Stimulated activated naive CD8-positive, alpha-beta T cell treated with anti-CD3 and anti-CD28 coated beads, Interleukin-15, Interleukin-2, amounts not matched to agents 100 ng/mL and 50 ng/mL, for 24 hours (primary cell): ENCODE measurements around the gene TAL1.
"Not testable (repeated sequence)": the region's sequence is repeated elsewhere in the genome, so short reads cannot be mapped to it uniquely, and the experiment has no call there.

Experiments
- H3K27ac Mint-ChIP-seq: one replicate; pipeline ENCODE4 v1.8.0; 2021; ENCODE audit warnings: mild to moderate bottlenecking, mixed read lengths
- H3K27me3 Mint-ChIP-seq: one replicate; pipeline ENCODE4 v1.8.0; 2021; ENCODE audit warnings: mixed read lengths
- H3K36me3 Mint-ChIP-seq: one replicate; pipeline ENCODE4 v1.8.0; 2021; ENCODE audit warnings: low read depth, mixed read lengths
- H3K4me1 Mint-ChIP-seq: one replicate; pipeline ENCODE4 v1.8.0; 2021; ENCODE audit warnings: low read depth, mixed read lengths
- H3K4me3 Mint-ChIP-seq: one replicate; pipeline ENCODE4 v1.8.0; 2021; ENCODE audit warnings: mild to moderate bottlenecking, mixed read lengths
- H3K9me3 Mint-ChIP-seq: one replicate; pipeline ENCODE4 v1.8.0; 2021; ENCODE audit warnings: mixed read lengths

The TAL1 gene

DNA sequence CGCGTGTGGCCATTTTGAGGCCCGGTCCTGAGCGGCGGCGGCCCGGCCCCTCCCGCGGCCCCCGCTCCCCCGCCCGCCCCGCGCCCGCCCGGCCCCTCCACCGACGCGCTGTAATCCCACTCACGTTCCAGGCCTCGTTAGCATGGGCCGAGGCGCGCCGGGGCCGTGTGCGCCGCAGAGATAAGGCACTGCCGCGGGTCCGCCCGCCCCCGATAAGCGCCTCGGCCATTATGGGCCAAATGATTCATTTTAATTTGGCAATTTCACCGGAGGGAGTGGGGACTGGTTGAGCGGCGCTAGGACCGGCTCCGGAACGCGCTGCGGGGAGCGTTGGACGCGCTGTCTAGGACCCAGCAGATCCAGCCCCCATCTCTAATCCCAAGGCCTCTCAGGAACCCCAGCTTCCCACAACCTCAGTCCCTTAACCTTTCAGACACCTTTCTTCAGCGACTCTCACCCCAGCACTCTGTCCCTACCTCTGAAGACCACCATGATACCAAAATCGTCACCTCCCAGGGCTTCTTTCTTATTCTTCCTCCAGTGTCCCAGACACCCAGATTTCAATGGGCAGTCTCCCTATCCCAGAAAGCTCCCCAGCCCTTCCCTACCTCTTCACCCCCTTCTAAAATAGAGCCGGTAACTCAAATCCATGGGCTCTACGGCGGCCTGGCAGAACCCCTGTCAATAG lies at the start of gene TAL1:
Gene TAL1, minus strand, starts transcription at position 39 of the 688 bp plus-strand sequence. CDS start 6,337 bp downstream, outside the sequence.
- H3K9me3 Mint-ChIP-seq: no peaks in the 10 kb centered on the region
- H3K36me3 Mint-ChIP-seq: peaks cover 4% of the 10 kb centered on the region
- peaks cover 25% of the 10 kb centered on the region for H3K4me1 Mint-ChIP-seq
- peaks cover 81% of the 10 kb centered on the region for H3K27me3 Mint-ChIP-seq
- H3K27ac Mint-ChIP-seq: peak within 1 kb of the TSS; percentile 56
- H3K4me3 Mint-ChIP-seq: peak within 1 kb of the TSS; percentile 83

DNA sequence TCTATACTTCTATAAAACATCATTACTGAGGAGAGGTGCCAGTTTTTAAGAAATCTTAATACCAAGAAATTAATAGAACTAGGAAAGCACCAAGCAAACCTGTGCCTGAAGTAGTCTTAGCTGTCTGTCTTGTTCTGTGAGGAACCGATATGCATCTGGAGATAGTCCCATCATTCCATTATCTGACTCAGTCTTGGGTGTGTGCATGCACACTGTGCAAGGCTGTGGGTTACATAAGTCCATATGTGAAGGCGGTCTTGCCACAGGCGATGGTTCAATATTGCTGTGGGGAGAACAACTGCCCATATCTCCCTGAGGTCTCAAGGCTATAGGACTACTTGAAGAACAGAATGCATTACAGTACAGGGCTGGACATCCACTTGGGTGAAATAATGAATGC lies 48.1 kb upstream of the TAL1 start:
- Mint-ChIP-seq H3K36me3 (peaks cover 45% of the 10 kb centered on the region), H3K9me3 (no peaks in the 10 kb centered on the region), H3K27ac (no peak overlapping the region), H3K27me3 (no peaks in the 10 kb centered on the region), H3K4me3 (no peak overlapping the region), H3K4me1 (no peaks in the 10 kb centered on the region)

DNA sequence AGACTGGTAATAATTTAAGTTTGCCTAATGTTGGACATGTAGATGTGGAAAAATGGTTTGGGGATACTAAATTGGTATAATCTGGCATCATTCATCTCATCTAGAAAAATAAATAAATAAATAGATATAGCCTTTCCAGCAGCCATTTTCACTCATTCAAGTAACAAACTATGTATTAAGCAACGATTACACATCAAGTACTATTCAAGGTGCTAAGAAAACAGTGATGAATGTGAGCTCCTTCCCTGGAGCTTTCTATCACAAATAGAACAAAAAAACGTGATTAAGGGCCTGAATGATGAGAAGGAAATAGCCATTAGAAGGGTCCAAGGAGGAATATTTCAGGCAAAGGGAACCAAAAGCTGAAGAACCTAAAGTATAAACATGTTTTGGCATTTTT lies 44.8 kb upstream of the TAL1 start:
- no peaks in the 10 kb centered on the region for H3K27me3 Mint-ChIP-seq
- H3K27ac Mint-ChIP-seq: no peak overlapping the region

DNA sequence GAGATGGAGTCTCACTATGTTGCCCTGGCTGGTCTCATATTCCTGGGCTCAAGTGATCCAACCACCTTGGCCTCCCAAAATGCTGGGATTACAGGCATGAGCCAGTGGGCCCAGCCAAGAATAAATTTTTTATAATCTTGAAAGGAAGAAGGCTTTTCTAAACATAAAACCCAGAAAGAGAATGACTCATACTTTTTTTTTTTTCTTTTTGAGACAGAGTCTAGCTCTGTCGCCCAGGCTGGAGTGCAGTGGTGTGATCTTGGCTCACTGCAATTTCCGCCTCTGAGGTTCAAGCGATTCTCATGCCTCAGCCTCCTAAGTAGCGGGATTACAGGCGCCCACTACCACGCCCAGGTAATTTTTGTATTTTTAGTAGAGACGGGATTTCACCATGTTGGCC lies 43.8 kb upstream of the TAL1 start:
- H3K4me3 Mint-ChIP-seq, H3K9me3 Mint-ChIP-seq, H3K27me3 Mint-ChIP-seq, H3K27ac Mint-ChIP-seq, H3K4me1 Mint-ChIP-seq: not testable (repeated sequence)
- H3K36me3 Mint-ChIP-seq: peaks cover 41% of the 10 kb centered on the region

More for the DNA sequence above, 44.8 kb upstream of the TAL1 start:
- Mint-ChIP-seq H3K4me1 (no peaks in the 10 kb centered on the region), H3K36me3 (peaks cover 46% of the 10 kb centered on the region), H3K4me3 (no peak overlapping the region), H3K9me3 (no peaks in the 10 kb centered on the region)

DNA sequence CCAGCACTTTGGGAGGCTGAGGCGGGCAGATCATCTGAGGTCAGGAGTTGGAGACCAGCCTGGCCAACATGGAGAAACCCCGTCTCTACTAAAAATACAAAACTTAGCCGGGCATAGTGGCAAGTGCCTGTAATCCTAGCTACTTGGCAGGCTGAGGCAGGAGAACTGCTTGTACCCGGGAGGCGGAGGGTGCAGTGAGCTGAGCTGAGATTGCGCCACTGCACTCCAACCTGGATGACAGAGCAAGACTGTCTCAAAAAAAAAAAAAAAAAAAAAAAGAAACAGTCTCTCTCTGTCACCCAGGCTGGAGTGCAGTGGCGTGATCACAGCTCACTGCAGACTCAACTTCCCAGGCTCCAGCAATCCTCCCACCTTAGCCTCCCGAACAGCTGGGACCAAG lies 33.5 kb upstream of the TAL1 start:
- peaks cover 54% of the 10 kb centered on the region for H3K36me3 Mint-ChIP-seq

DNA sequence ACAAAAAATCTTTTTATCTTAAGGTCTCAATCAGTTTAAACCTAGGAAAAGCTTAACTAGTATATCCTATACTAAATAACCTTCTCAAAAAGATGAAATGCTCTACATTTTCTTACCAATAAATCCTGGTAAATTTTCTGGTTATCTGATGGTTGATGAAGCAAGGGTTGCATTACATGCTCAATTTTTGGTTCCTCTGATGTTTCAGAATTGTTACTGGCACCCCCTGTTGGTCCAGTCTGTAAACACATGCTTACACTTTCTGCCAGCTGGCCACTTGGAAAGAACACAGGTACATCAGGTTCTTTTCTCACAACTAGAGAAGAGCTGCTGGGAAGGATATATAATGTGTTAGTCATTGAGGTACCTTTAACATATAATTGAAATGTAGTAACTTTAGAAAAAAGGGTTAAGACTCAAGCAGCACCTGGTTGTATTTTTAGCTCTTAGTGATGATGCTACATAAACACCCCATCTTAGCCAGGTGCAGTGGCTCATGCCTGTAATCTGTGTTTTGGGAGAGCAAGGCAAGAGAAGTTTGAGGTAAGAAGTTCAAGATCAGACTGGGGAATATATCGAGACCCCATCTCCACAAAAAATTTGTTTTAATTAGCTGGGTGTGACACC lies 30.9 kb upstream of the TAL1 start:
- Mint-ChIP-seq H3K36me3 (peaks cover 51% of the 10 kb centered on the region), H3K4me1 (no peaks in the 10 kb centered on the region), H3K27me3 (no peaks in the 10 kb centered on the region), H3K4me3 (no peak overlapping the region), H3K9me3 (no peaks in the 10 kb centered on the region), H3K27ac (no peak overlapping the region)

More for the DNA sequence above, 33.5 kb upstream of the TAL1 start:
- H3K27ac Mint-ChIP-seq, H3K4me3 Mint-ChIP-seq, H3K4me1 Mint-ChIP-seq, H3K27me3 Mint-ChIP-seq, H3K9me3 Mint-ChIP-seq: not testable (repeated sequence)

DNA sequence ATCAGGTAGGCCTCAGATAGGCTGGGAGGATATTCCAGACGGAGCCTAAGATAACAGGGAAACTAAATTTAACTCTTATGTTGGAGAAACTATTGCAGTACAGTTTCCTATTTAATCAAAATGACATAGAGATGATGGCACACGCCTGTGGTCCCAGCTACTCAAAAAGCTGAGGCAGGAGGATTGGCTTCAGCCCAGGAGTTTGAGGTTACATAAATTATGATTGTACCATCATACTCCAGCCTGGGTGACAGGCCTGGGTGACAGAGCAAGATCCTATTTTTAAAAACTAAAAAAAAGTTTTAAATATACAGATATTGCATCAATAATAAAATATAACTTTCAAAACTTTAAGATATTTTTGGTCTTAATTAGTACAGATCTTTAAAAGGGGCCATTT lies 25.2 kb upstream of the TAL1 start:
- Mint-ChIP-seq H3K4me1 (no peaks in the 10 kb centered on the region), H3K9me3 (no peaks in the 10 kb centered on the region), H3K4me3 (no peak overlapping the region), H3K36me3 (peaks cover 32% of the 10 kb centered on the region), H3K27me3 (no peaks in the 10 kb centered on the region), H3K27ac (no peak overlapping the region)

DNA sequence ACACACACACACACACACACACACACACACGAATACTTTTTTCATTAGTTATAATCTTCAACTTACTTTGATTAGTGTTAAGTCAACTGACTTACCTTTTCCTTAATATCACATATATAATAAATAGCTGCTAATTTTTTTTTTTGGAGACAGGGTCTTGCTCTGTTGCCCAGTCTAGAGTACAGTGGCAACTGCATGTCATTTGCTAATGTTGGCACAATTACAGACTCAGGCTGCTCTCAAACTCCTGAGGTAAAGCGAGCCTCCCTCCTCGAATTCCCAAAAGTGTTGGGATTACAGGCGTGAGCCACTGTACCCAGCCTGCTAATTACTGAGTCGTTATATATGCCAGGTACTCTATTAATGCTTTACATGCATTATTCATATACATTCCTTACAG lies 20.8 kb upstream of the TAL1 start:
- Mint-ChIP-seq H3K4me3 (no peak overlapping the region), H3K36me3 (peaks cover 21% of the 10 kb centered on the region), H3K27ac (no peak overlapping the region), H3K4me1 (no peaks in the 10 kb centered on the region), H3K27me3 (no peaks in the 10 kb centered on the region), H3K9me3 (no peaks in the 10 kb centered on the region)

DNA sequence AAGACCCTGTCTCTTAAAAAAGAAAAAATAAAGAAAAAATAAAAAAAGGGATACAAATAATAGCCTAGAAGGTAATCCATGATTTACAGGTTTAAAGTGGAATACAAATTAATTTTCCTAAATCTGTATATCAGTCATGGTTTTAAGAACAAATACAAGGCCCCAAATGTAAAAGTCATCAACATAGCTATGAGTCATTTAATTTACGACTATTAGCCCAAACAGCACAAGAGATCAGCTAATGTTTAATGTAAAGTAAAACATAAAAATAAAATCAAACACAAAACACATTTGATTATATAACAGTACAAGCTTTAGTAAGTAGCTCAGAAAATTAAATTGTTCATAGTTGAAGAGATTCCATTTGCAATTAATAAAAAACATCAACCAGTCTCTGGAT lies 20.3 kb upstream of the TAL1 start:
- H3K4me3 Mint-ChIP-seq: no peak overlapping the region
- no peaks in the 10 kb centered on the region for H3K4me1 Mint-ChIP-seq
- no peaks in the 10 kb centered on the region for H3K27me3 Mint-ChIP-seq
- no peaks in the 10 kb centered on the region for H3K9me3 Mint-ChIP-seq
- H3K36me3 Mint-ChIP-seq: peaks cover 17% of the 10 kb centered on the region
- no peak overlapping the region for H3K27ac Mint-ChIP-seq

DNA sequence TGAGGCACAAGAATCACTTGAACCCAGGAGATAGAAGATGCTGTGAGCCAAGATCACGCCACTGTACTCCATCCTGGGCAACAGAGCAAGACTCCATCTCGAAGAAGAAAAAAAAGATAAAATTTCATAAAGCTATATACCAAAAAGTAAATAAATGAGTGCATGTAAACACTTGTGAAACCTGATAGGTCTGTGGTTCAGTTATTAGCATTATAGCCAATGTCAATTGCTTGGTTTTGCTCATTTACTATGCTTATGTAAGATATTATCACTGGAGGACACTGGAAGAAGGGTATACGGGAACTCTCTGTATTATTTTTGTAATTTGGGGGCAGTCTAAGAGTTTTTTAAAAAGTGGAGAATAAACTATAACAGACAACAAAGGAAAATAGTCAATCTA lies 17.7 kb upstream of the TAL1 start:
- Mint-ChIP-seq H3K9me3 (no peaks in the 10 kb centered on the region), H3K4me1 (no peaks in the 10 kb centered on the region), H3K4me3 (no peak overlapping the region), H3K27ac (no peak overlapping the region), H3K27me3 (no peaks in the 10 kb centered on the region), H3K36me3 (peaks cover 12% of the 10 kb centered on the region)

DNA sequence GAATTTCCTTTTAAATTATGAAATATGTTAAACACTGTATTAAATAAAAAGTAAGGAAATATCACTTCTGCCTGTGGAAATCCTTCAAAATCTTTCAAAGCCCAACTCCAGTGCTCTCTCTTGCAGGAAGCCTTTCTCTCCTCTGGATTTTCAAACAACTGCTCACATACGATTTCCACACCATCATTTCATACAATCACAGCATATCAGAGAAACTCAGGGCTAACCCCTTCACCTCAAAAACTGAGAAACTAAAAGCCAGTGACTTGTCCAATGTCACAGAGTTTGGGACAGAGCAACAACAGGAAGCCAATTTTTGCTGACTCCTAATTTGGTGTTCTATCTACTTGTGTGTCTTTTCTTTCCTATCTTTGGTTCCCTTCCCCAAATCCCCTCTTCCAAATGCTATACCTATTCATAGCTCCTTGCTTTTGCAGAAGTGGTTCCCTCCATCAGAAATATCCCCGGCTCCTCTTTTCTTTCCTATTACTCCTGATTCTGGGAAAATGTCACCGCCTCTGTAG lies 12.4 kb upstream of the TAL1 start:
- Mint-ChIP-seq H3K27me3 (peaks cover 13% of the 10 kb centered on the region), H3K4me3 (no peak overlapping the region), H3K9me3 (no peaks in the 10 kb centered on the region), H3K36me3 (no peaks in the 10 kb centered on the region), H3K27ac (no peak overlapping the region), H3K4me1 (peaks cover 1% of the 10 kb centered on the region)

DNA sequence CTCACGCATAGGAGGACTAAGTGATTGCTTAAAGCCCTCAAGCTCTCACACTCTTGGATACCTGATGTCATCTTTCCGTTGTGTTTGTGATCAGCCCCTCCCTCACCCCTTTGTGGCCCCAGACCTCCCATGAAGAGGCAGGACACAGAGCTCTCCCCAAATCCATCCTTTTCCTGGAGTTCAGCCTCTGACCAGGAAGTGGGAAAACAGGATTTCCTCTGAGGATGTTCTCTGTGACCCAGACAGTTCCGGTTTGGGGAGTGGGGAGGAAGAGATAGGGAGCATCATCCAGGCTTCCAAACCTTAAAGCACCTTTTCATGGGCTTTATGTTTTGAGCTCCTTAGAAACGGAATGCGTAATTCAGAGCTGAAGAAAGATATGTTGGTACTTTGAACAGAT lies 11.9 kb upstream of the TAL1 start:
- Mint-ChIP-seq H3K27me3 (peaks cover 18% of the 10 kb centered on the region), H3K36me3 (no peaks in the 10 kb centered on the region), H3K9me3 (no peaks in the 10 kb centered on the region), H3K27ac (no peak overlapping the region), H3K4me1 (peaks cover 5% of the 10 kb centered on the region), H3K4me3 (no peak overlapping the region)

DNA sequence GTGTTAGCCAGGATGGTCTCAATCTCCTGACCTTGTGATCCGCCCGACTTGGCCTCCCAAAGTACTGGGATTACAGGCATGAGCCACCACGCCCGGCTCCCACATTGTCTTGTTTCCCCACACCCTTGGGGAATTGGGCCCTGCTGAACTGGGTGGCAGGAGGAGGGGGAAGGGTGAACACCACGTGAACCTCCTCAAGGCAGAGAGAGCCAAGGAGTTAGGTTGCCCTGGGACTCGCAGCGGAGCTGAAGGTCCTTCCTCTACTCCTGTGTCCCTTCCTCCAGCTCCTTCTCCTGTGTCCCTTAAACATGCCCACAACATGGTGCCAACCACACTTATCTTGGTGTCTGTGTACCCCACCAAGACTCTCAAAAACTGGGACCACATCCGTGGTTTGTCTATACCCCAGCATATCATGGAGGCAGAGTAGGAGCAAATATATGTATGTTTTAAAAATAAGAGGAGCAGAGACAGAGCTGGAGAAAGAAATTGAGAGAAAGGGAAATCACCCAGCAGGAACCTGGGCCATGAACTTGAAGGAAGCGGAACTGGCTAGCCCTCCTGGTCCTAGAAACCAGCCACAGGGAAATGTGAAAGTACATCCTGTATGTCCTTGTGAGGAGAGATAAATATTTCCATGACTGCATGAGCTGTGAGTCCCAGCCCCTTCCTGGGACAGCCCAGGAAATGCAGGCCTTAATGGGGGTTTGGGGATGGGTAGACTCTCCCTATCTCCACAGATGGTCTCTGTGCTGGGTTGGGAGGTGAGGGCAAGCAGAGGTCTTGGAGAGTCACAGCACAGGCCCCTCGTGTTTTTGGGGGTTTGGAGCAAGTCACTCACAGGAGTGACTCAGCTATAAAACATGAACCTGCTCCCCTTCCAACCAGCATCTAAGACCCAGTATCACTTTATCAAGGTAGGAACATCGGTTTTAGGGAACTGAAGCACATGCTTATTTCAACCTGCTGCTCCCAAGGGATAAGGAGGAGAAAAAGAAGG lies 9.4 kb upstream of the TAL1 start:
- peaks cover 5% of the 10 kb centered on the region for H3K4me1 Mint-ChIP-seq
- peaks cover 28% of the 10 kb centered on the region for H3K27me3 Mint-ChIP-seq
- no peaks in the 10 kb centered on the region for H3K9me3 Mint-ChIP-seq
- H3K27ac Mint-ChIP-seq: no peak overlapping the region
- H3K4me3 Mint-ChIP-seq: no peak overlapping the region
- no peaks in the 10 kb centered on the region for H3K36me3 Mint-ChIP-seq

DNA sequence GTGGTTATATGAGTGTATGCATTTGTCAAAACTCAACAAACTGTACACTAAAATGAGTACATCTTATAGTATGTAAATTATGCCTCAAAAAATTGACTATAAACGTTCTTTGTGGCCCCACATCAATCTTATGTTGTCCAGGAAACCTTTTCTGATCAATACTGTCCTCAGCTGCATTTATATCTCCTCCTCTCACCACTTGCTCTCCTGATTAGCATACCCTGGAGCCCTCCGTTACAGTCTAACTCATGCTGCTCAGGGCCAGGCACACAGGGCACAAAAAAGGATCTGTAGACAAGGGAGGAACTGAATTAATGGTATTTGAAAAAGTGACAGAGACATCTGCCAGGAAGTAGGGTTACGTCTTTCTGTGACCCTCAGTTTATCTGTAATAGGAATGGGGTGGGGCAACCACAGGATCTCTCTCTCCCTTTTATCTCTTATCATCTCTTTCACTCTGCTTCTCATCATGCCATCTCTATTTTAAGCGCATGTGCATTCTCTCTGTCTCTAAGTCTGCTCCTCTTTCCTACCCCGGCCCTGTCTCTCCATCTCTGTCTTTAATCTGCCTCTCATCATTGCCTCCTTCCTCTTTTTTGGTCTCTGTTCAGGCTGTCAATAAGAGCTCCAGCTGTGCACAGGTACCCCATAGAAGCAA lies 7.0 kb upstream of the TAL1 start:
- H3K36me3 Mint-ChIP-seq: no peaks in the 10 kb centered on the region
- H3K4me3 Mint-ChIP-seq: no peak overlapping the region
- peaks cover 5% of the 10 kb centered on the region for H3K4me1 Mint-ChIP-seq
- no peaks in the 10 kb centered on the region for H3K9me3 Mint-ChIP-seq
- no peak overlapping the region for H3K27ac Mint-ChIP-seq
- H3K27me3 Mint-ChIP-seq: peaks cover 45% of the 10 kb centered on the region
